Stimulated activated naive CD4-positive, alpha-beta T cell (primary cell): Measurements from ENCODE around the gene ROBO4.

Experiments
- DNase-seq, 6 experiments: peaks; one replicate each; lab custom pipeline; 2025; lab: John Stamatoyannopoulos, UW

ROBO4 gene

GRCh38 chr11:124918950-124919349 lies 21.3 kb upstream of the ROBO4 start, which contains the start of gene HEPN1:
HEPN1 (plus strand) TSS chr11:124919250.
- DNase-seq: no peak

GRCh38 chr11:124917115-124917637 lies 19.5 kb upstream of the ROBO4 start:
- DNase-seq: no peak

- no peak for DNase-seq
Observed at GRCh38 chr11:124916370-124916710, 18.7 kb upstream of the ROBO4 start.

GRCh38 chr11:124915541-124916369 lies 18.1 kb upstream of the ROBO4 start:
- no peak for DNase-seq

- DNase-seq: no peak
Observed at GRCh38 chr11:124902616-124903015, 5.0 kb upstream of the ROBO4 start.

- DNase-seq: no peak
Observed at GRCh38 chr11:124900464-124900863, 2.8 kb upstream of the ROBO4 start.

- no peak for DNase-seq
Observed at GRCh38 chr11:124899383-124900145, 1.9 kb upstream of the ROBO4 start.

- DNase-seq: no peak
Observed at GRCh38 chr11:124898711-124899110, 1.0 kb upstream of the ROBO4 start.

- DNase-seq: no peak
Observed at GRCh38 chr11:124898263-124898680, 607 bp upstream of the ROBO4 start.

- DNase-seq: no peak
Observed at GRCh38 chr11:124896821-124897391, 759 bp downstream of the ROBO4 start.

GRCh38 chr11:124896071-124896750 lies 1.5 kb downstream of the ROBO4 start:
- no peak for DNase-seq

- no peak for DNase-seq
Observed at GRCh38 chr11:124895471-124895971, 2.1 kb downstream of the ROBO4 start.

GRCh38 chr11:124894606-124895430 lies 2.8 kb downstream of the ROBO4 start:
- DNase-seq: no peak

- DNase-seq: no peak
Observed at GRCh38 chr11:124893781-124894401, 3.8 kb downstream of the ROBO4 start.

GRCh38 chr11:124892750-124893454 lies 4.8 kb downstream of the ROBO4 start:
- DNase-seq: no peak

GRCh38 chr11:124892146-124892545 lies 5.5 kb downstream of the ROBO4 start:
- no peak for DNase-seq

- DNase-seq: no peak
Observed at GRCh38 chr11:124891373-124891861, 6.2 kb downstream of the ROBO4 start.

- DNase-seq: no peak
Observed at GRCh38 chr11:124890683-124891372, 6.8 kb downstream of the ROBO4 start.

GRCh38 chr11:124890151-124890550 lies 7.5 kb downstream of the ROBO4 start:
- DNase-seq: no peak
